GM12892 (cell line): ENCODE measurements around the gene RPL19.

Experiments used
- POLR2A ChIP-seq: IDR thresholded peaks from 2 replicates; pipeline ENCODE4 v1.6.1; 2011; ENCODE audit warnings: low read depth, low read length, control low read depth
- POLR2AphosphoS5 ChIP-seq: IDR thresholded peaks from 2 replicates; pipeline ENCODE4 v1.6.1; 2011; ENCODE audit warnings: low read depth, low read length, control low read depth

DNA sequence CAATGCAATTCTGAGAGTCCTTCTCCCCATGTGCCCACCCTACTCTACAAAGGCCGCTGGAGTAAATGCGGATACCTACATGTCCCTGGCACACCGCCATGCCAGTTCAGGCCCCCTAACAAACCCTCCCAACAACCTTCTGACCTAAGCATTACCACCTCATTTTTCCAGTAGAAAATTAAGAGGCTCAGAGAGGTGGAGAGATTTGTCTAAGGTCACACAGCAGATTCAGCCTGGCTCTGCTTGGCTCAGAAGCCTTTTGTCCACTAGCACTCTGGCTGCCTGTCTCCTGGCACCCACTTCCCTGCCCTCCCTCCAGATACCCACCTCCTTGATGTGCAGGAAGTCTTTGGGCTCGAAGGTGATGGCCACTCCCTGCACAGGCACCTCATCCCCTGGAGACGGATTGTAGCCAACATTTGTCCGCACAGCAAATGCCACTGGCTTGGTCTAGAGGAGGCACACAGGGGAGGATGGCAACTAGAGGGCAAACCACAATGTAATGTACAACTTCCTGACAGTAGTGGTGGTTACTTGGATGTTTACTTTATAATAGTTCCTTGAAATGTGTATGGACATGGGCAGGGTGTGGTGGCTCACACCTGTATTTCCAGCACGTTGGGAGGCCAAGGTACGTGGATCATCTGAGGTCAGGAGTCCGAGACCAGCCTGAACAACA lies 12.8 kb upstream of the RPL19 start:
- TF ChIP-seq POLR2A = no peak
- no peak for TF ChIP-seq POLR2AphosphoS5
